Measurements from ENCODE around the gene DDX51.

GRCh38 chr12:132169376-132169775 lies 25.3 kb upstream of the DDX51 start:
- no peak for TF ChIP-seq CTCF (IDR thresholded peaks at IDR 0.05)
- TF ChIP-seq POLR2A (IDR thresholded peaks at IDR 0.05) = no peak

Data from Peyer's patch (tissue), 4 donors.